ENCODE data around the gene HHLA2.
"Not testable (repeated sequence)": the region's sequence is repeated elsewhere in the genome, so short reads cannot be mapped to it uniquely, and the experiment has no call there.

HHLA2 gene

GRCh38 chr3:108357042-108357441 is 60.7 kb downstream of the HHLA2 start:
- DNase-seq (ENCODE audit: low spot score) (no peak), ATAC-seq (ENCODE audit: low read depth) (no peak)
- TF ChIP-seq, protein P1, sequence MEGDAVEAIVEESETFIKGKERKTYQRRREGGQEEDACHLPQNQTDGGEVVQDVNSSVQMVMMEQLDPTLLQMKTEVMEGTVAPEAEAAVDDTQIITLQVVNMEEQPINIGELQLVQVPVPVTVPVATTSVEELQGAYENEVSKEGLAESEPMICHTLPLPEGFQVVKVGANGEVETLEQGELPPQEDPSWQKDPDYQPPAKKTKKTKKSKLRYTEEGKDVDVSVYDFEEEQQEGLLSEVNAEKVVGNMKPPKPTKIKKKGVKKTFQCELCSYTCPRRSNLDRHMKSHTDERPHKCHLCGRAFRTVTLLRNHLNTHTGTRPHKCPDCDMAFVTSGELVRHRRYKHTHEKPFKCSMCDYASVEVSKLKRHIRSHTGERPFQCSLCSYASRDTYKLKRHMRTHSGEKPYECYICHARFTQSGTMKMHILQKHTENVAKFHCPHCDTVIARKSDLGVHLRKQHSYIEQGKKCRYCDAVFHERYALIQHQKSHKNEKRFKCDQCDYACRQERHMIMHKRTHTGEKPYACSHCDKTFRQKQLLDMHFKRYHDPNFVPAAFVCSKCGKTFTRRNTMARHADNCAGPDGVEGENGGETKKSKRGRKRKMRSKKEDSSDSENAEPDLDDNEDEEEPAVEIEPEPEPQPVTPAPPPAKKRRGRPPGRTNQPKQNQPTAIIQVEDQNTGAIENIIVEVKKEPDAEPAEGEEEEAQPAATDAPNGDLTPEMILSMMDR (IDR thresholded peaks at IDR 0.05; ENCODE audit: poor library complexity, severe bottlenecking), result no peak
- Histone ChIP-seq H3K36me3 (ENCODE audit: low read depth) (no peaks in the 10 kb centered on the region), H3K4me1 (ENCODE audit: insufficient read depth, poor library complexity, severe bottlenecking) (no peaks in the 10 kb centered on the region), H3K4me3 (ENCODE audit: severe bottlenecking) (no peak overlapping the region), H3K9me3 (ENCODE audit: severe bottlenecking) (no peaks in the 10 kb centered on the region), H3K27me3 (ENCODE audit: insufficient read depth, poor library complexity, severe bottlenecking) (no peaks in the 10 kb centered on the region), H3K27ac (ENCODE audit: poor library complexity, severe bottlenecking) (no peak overlapping the region)

DNA sequence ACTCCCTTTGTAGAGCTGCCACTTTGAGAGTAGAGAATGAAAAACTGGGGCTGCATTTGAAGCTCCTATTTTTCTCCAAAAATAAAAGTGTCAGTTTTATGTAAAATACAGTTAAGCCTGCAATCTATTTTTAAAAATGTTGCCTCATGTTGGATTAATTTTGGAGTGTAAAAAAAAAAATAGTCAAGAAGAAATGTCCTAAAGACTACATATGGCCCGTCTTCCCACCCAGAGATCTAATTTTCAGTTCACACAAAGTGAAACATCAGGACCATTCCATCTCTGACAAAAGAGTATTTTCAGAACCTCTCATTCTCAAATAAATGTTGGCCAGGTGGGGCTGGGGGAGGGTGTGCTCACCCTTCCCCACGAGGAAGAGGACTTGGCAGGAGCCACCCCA is 62.7 kb downstream of the HHLA2 start:
- no peak overlapping the region for H3K4me3 ChIP-seq (ENCODE audit: severe bottlenecking)
- H3K27ac ChIP-seq (ENCODE audit: poor library complexity, severe bottlenecking), result no peak overlapping the region
- no peak for DNase-seq (ENCODE audit: low spot score)
- no peaks in the 10 kb centered on the region for H3K4me1 ChIP-seq (ENCODE audit: insufficient read depth, poor library complexity, severe bottlenecking)
- no peak for ATAC-seq (ENCODE audit: low read depth)
- no peaks in the 10 kb centered on the region for H3K36me3 ChIP-seq (ENCODE audit: low read depth)
- H3K9me3 ChIP-seq (ENCODE audit: severe bottlenecking), result no peaks in the 10 kb centered on the region
- H3K27me3 ChIP-seq (ENCODE audit: insufficient read depth, poor library complexity, severe bottlenecking), result no peaks in the 10 kb centered on the region
- TF ChIP-seq, protein P1 (IDR thresholded peaks at IDR 0.05; ENCODE audit: poor library complexity, severe bottlenecking), result no peak

- TF ChIP-seq, protein P1 (IDR thresholded peaks at IDR 0.05; ENCODE audit: poor library complexity, severe bottlenecking), result no peak
- Histone ChIP-seq H3K4me3 (ENCODE audit: severe bottlenecking) (no peak overlapping the region), H3K4me1 (ENCODE audit: insufficient read depth, poor library complexity, severe bottlenecking) (no peaks in the 10 kb centered on the region), H3K36me3 (ENCODE audit: low read depth) (no peaks in the 10 kb centered on the region), H3K27me3 (ENCODE audit: insufficient read depth, poor library complexity, severe bottlenecking) (no peaks in the 10 kb centered on the region), H3K9me3 (ENCODE audit: severe bottlenecking) (no peaks in the 10 kb centered on the region), H3K27ac (ENCODE audit: poor library complexity, severe bottlenecking) (no peak overlapping the region)
- no peak for DNase-seq (ENCODE audit: low spot score)
- ATAC-seq (ENCODE audit: low read depth), result no peak
These were observed 79.7 kb downstream of the HHLA2 start for GRCh38 chr3:108376026-108376425.

DNA sequence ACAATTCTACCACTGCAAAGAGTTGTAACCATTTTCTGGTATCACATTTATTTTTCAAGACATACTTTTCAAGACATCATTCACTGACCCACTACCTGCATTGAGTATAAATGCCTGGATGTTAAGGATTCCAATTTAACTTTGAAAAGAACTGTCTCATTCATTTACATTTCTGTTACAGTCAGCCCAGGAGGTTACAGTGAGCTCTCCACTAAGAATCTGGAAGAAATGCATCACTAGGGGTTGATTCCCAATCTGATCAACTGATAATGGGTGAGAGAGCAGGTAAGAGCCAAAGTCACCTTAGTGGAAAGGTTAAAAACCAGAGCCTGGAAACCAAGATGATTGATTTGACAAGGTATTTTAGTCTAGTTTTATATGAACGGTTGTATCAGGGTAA is 81.0 kb downstream of the HHLA2 start:
- ATAC-seq (ENCODE audit: low read depth), result no peak
- Histone ChIP-seq H3K27ac (ENCODE audit: poor library complexity, severe bottlenecking) (no peak overlapping the region), H3K27me3 (ENCODE audit: insufficient read depth, poor library complexity, severe bottlenecking) (no peaks in the 10 kb centered on the region), H3K9me3 (ENCODE audit: severe bottlenecking) (no peaks in the 10 kb centered on the region), H3K4me1 (ENCODE audit: insufficient read depth, poor library complexity, severe bottlenecking) (no peaks in the 10 kb centered on the region), H3K36me3 (ENCODE audit: low read depth) (no peaks in the 10 kb centered on the region), H3K4me3 (ENCODE audit: severe bottlenecking) (no peak overlapping the region)
- TF ChIP-seq, protein P1 (IDR thresholded peaks at IDR 0.05; ENCODE audit: poor library complexity, severe bottlenecking), result no peak
- no peak for DNase-seq (ENCODE audit: low spot score)

GRCh38 chr3:108378153-108378951 is 82.0 kb downstream of the HHLA2 start:
- H3K36me3 ChIP-seq (ENCODE audit: low read depth), result no peaks in the 10 kb centered on the region
- no peak for ATAC-seq (ENCODE audit: low read depth)
- H3K4me3 ChIP-seq (ENCODE audit: severe bottlenecking), result no peak overlapping the region
- no peak for DNase-seq (ENCODE audit: low spot score)
- TF ChIP-seq, protein P1 (IDR thresholded peaks at IDR 0.05; ENCODE audit: poor library complexity, severe bottlenecking), result no peak
- no peaks in the 10 kb centered on the region for H3K9me3 ChIP-seq (ENCODE audit: severe bottlenecking)
- no peaks in the 10 kb centered on the region for H3K27me3 ChIP-seq (ENCODE audit: insufficient read depth, poor library complexity, severe bottlenecking)
- H3K4me1 ChIP-seq (ENCODE audit: insufficient read depth, poor library complexity, severe bottlenecking), result no peaks in the 10 kb centered on the region
- H3K27ac ChIP-seq (ENCODE audit: poor library complexity, severe bottlenecking), result no peak overlapping the region

DNA sequence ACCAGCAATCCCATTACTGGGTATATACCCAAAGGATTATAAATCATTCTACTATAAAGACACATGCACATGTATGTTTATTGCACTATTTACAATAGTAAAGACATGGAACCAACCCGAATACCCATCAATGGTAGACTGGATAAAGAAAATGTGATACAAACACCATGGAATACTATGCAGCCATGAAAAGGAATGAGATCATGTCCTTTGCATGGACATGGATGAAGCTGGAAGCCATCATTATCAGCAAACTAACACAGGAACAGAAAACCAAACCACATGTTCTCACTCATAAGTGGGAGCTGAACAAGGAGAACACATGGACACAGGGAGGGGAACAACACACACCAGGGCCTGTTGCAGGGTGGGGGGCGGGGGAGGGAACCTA is 82.6 kb downstream of the HHLA2 start:
- not testable (repeated sequence) for H3K4me1 ChIP-seq (ENCODE audit: insufficient read depth, poor library complexity, severe bottlenecking); DNase-seq (ENCODE audit: low spot score); ATAC-seq (ENCODE audit: low read depth); H3K9me3 ChIP-seq (ENCODE audit: severe bottlenecking); H3K27ac ChIP-seq (ENCODE audit: poor library complexity, severe bottlenecking); H3K36me3 ChIP-seq (ENCODE audit: low read depth); H3K27me3 ChIP-seq (ENCODE audit: insufficient read depth, poor library complexity, severe bottlenecking); H3K4me3 ChIP-seq (ENCODE audit: severe bottlenecking)
